T-helper 17 cell (primary cell): Measurements from ENCODE around the gene OR14J1. TPM values are rescaled to one million over a fixed set of nuclear protein-coding genes. Genes with fewer than 3 reads are reported as not detected.
"Not testable (repeated sequence)": the region's sequence is repeated elsewhere in the genome, so short reads cannot be mapped to it uniquely, and the experiment has no call there.

Experiments used
- ATAC-seq: fragments of 150-1000 bp; cut with Tn5 transposase; 2 replicates; pipeline ENCODE4 v1.10.0; 2021; ENCODE audit warnings: mild to moderate bottlenecking, moderate library complexity
- DNase-seq, 3 donors: peaks; one replicate each; pipeline versions ENCODE4 v3.0.0 to v3.0.0-alpha.2; 2020 to 2021
- H3K9me3 ChIP-seq: one replicate; pipeline ENCODE4 v1.7.0; 2013; ENCODE audit warnings: low read length, mild to moderate bottlenecking; ENCODE audit not compliant: control insufficient read depth, poor library complexity, severe bottlenecking
- H3K27ac Mint-ChIP-seq: one replicate; pipeline ENCODE4 v1.8.0; 2022; ENCODE audit warnings: mild to moderate bottlenecking, moderate library complexity, mixed read lengths
- H3K27me3 Mint-ChIP-seq: one replicate; pipeline ENCODE4 v1.8.0; 2022; ENCODE audit warnings: mixed read lengths
- H3K36me3 Mint-ChIP-seq: one replicate; pipeline ENCODE4 v1.8.0; 2022; ENCODE audit warnings: low read depth, mixed read lengths
- H3K4me1 Mint-ChIP-seq: one replicate; pipeline ENCODE4 v1.8.0; 2022; ENCODE audit warnings: mild to moderate bottlenecking, mixed read lengths
- H3K4me3 Mint-ChIP-seq: one replicate; pipeline ENCODE4 v1.8.0; 2022; ENCODE audit warnings: mild to moderate bottlenecking, moderate library complexity, mixed read lengths
- total RNA-seq, 4 donors: library from RNA in 2 of 4; stranded (reverse) in 2 of 4; gene quantifications; one replicate each; pipeline ENCODE4 v1.2.3 and lab custom pipeline; 2022 to 2026

The OR14J1 gene
- total RNA-seq, 2 donors from 2014 or later, result not detected

DNA sequence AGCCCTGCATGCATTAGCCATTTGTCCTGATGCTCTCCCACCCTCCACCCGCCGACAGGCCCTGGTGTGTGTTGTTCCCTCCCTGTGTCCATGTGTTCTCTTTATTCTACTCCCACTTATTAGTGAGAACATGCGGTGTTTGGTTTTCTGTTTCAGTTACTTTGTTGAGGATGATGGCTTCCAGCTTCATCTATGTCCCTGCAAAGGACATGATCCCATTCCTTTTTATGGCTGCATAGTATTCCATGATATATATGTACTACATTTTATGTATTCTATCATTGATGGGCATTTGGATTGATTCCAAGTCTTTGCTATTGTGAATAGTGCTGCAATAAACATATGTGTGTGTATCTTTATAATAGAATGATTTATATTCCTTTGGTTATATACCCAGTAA, 47.8 kb downstream of the OR14J1 start:
- H3K4me3 Mint-ChIP-seq, ATAC-seq, H3K4me1 Mint-ChIP-seq, H3K36me3 Mint-ChIP-seq, H3K9me3 ChIP-seq, H3K27ac Mint-ChIP-seq, DNase-seq: not testable (repeated sequence)
- H3K27me3 Mint-ChIP-seq, result peaks cover 39% of the 10 kb centered on the region

GRCh38 chr6:29354980-29355379, 53.5 kb downstream of the OR14J1 start:
- H3K27me3 Mint-ChIP-seq, result peaks cover 59% of the 10 kb centered on the region
- H3K4me3 Mint-ChIP-seq, result no peak overlapping the region
- no peaks in the 10 kb centered on the region for H3K4me1 Mint-ChIP-seq
- H3K9me3 ChIP-seq, result no peaks in the 10 kb centered on the region
- H3K36me3 Mint-ChIP-seq, result no peaks in the 10 kb centered on the region
- DNase-seq (no peak), ATAC-seq (no peak)
- H3K27ac Mint-ChIP-seq, result no peak overlapping the region

- no peak overlapping the region for H3K27ac Mint-ChIP-seq
- no peak overlapping the region for H3K4me3 Mint-ChIP-seq
- no peaks in the 10 kb centered on the region for H3K4me1 Mint-ChIP-seq
- H3K27me3 Mint-ChIP-seq, result peaks cover 65% of the 10 kb centered on the region
- no peaks in the 10 kb centered on the region for H3K36me3 Mint-ChIP-seq
- DNase-seq (no peak), ATAC-seq (no peak)
- no peaks in the 10 kb centered on the region for H3K9me3 ChIP-seq
These were observed 54.1 kb downstream of the OR14J1 start for GRCh38 chr6:29355603-29356002.

Other genes with a start within 250 kb of the OR14J1 start
- gene OR2B3, start 214.4 kb upstream of the OR14J1 start, total RNA-seq, result not detected
- not detected for gene OR2J1, start 202.2 kb upstream of the OR14J1 start, total RNA-seq
- not detected for gene OR2J3, start 193.6 kb upstream of the OR14J1 start, total RNA-seq
- gene OR2J2, start 130.8 kb upstream of the OR14J1 start, total RNA-seq, result not detected
- not detected for gene OR5V1, start 67.2 kb downstream of the OR14J1 start, total RNA-seq
- not detected for gene OR12D3, start 73.6 kb downstream of the OR14J1 start, total RNA-seq
- gene OR12D2, start 93.9 kb downstream of the OR14J1 start, total RNA-seq, result not detected
- not detected for gene OR12D1, start 113.2 kb downstream of the OR14J1 start, total RNA-seq
- not detected for gene OR10C1, start 137.6 kb downstream of the OR14J1 start, total RNA-seq
- gene OR11A1, start 155.4 kb downstream of the OR14J1 start, total RNA-seq, result not detected
- not detected for gene OR2H1, start 155.5 kb downstream of the OR14J1 start, total RNA-seq
- not detected for gene MAS1L, start 186.3 kb downstream of the OR14J1 start, total RNA-seq